Retinal pigment epithelial cell (primary cell): Measurements from ENCODE around the gene ADIPOR1.
A peak's percentile ranks its signal among the peaks of the same experiment; 100 is the strongest.
"Not testable (repeated sequence)": the region's sequence is repeated elsewhere in the genome, so short reads cannot be mapped to it uniquely, and the experiment has no call there.

Source experiments
- DNase-seq: peaks from one replicate; pipeline ENCODE4 v3.0.0-alpha.2; 2010; ENCODE audit warnings: low read depth
- H3K4me3 ChIP-seq: 2 replicates; pipeline ENCODE4 v1.5.1; 2011; ENCODE audit warnings: mild to moderate bottlenecking, low read length, control low read depth, moderate library complexity
- CTCF ChIP-seq: conservative IDR thresholded peaks from 2 replicates; pipeline ENCODE4 v1.5.1; 2011; ENCODE audit warnings: low read depth, low read length, control low read depth, inconsistent platforms

ADIPOR1 gene

GRCh38 chr1:202935844-202936243 is 22.3 kb downstream of the ADIPOR1 start:
- TF ChIP-seq CTCF: no peak
- no peak for DNase-seq

DNA sequence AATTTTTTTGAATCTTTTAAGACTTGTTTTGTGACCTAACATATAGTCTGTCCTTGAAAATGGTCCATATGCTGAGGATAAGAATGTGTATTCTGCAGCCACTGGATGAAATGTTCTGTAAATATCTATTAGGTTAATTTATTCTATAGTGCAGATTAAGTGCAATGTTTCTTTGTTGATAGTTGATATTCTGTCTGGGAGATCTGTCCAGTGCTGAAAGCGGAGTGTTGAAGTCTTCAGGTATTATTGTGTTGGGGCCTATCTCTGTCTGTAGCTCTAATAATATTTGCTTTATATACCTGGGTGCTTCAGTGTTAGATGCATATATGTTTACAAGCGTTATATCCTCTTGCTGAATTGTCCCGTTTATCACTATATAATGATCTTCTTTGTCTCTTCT is 23.4 kb downstream of the ADIPOR1 start:
- H3K4me3 ChIP-seq: no peak overlapping the region
- no peak for TF ChIP-seq CTCF
- DNase-seq: no peak

More at GRCh38 chr1:202935844-202936243, 22.3 kb downstream of the ADIPOR1 start:
- H3K4me3 ChIP-seq: no peak overlapping the region

GRCh38 chr1:202932476-202932875 is 25.6 kb downstream of the ADIPOR1 start:
- no peak overlapping the region for H3K4me3 ChIP-seq
- DNase-seq: no peak
- no peak for TF ChIP-seq CTCF

DNA sequence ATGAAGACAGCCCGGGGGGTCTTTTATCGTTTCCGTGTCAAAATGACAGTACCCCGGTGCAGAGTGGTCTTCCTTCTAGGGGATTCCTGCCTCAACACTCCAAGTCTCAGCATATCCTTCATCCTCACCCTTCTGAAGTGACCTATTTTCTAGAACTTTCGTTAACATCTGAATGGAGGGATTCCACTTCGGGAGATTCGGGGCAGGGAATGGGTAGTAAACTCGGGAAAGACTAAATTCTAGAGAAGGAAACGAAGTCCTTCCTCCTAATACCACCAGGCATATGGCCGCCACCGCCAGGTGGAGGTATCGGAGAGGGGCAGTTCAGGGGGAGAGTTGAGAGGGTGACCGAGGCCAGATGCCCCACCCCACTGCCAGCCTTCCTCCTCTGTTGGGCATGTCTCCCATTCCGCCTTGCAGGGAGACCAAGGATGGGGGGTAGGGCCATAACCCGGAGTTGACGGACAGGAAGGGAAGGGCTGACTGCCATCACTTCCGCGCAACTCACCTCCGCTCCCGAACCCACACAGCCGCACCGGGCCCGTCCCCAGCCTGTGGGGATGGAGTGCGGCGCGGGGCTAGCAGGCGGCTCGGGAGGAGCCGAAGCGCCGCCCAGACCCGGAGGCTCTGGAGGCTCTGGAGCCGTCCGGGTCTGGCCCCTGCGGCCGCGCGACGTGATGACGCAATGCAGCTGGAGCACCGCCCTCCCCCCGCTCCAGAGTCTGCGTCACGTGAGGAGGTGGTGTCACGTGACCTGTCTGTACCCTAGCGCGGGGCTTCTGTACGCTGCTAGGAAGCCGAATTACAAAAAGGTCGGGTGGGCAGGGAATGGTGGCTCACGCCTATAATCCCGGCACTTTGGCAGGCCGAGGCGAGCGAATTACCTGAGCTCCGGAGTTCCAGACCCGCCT is 31.3 kb downstream of the ADIPOR1 start, which contains the start of gene KLHL12:
Gene KLHL12, minus strand, starts transcription at position 654 of the 911 bp plus-strand sequence. CDS start 2,072 bp downstream, outside the sequence.
- DNase-seq: peak; percentile 90
- peak; percentile 75 for TF ChIP-seq CTCF
- H3K4me3 ChIP-seq: peak within 1 kb of the TSS; percentile 88

DNA sequence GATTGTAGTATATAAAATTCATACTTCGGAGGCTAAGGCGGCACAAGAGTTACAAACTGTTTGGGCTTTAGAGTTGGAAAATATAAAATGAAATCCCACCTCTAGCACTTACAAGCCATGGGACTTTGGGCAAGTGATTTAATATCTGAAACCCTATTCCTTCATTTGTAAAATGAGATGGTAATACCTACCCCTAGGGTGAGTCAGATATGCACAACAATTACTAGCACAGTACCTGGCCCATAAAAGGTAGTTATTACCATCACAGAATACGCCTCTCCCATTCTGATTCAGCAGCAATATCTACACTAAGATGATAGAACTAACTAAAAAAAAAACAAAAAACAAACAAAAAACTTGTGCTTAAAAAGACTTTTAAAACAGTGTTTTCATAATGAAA is 34.6 kb downstream of the ADIPOR1 start:
- H3K4me3 ChIP-seq: no peak overlapping the region
- no peak for DNase-seq
- no peak for TF ChIP-seq CTCF

DNA sequence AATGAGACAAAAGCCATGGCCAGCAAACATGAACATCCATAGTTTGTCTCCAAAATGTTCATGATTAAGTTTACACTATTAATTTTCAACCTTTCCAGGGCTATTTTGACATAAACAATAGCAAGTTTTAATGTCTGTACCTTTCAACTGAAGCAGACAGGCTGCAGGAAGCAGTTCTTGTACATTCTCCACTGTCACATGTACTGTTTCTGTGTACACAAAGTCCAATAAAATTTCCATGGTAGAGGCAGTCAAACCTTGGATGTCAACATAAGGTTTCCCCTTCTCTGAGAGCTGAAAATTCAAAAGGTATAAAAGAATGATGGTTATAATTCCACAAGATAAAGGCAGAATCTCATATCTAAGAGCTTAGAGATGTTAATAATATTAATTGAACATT is 38.5 kb downstream of the ADIPOR1 start:
- H3K4me3 ChIP-seq: no peak overlapping the region
- DNase-seq: no peak
- TF ChIP-seq CTCF: no peak

DNA sequence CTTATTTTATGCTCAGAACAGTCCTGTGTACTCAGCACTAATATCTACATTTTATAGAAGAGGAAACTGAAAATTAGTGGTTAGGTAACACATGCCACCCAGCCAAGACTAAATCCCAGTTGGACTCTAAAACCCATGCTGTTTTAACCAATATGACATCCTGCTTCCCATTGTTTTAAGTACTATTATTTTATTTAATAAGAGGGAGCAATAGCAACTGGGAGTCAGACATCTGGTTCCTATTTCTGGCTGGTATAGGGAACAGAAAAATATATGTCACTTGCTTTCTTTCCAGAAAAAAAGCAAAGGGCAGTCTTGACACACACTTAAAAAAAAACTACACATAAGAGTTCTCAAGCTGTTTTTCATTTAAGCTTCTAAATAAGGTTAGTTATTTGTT is 43.0 kb downstream of the ADIPOR1 start:
- DNase-seq: no peak
- no peak overlapping the region for H3K4me3 ChIP-seq
- TF ChIP-seq CTCF: no peak

DNA sequence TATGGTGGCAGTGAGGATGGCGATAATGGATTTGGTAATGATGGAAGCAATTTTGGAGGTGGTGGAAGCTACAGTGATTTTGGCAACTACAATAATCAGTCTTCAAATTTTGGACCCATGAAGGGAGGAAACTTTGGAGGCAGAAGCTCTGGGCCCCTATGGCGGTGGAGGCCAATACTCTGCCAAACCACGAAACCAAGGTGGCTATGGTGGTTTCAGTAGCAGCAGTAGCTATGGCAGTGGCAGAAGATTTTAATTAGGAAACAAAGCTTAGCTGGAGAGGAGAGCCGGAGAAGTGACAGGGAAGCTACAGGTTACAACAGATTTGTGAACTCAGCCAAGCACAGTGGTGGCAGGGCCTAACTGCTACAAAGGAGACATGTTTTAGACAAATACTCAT is 45.6 kb downstream of the ADIPOR1 start:
- not testable (repeated sequence) for H3K4me3 ChIP-seq, DNase-seq
